IPS DF 6.9 (cell line): ENCODE data around the gene TLK1.

Experiments used
- DNase-seq: peaks from one replicate; pipeline ENCODE4 v3.0.0-alpha.2; 2013; ENCODE audit warnings: low read depth, low spot score
- H3K27ac ChIP-seq: one replicate; pipeline ENCODE4 v1.5.1; 2013; ENCODE audit warnings: low read length, control low read depth
- H3K27me3 ChIP-seq: 2 replicates; pipeline ENCODE4 v1.6.1; 2013; ENCODE audit warnings: mild to moderate bottlenecking, low read length; ENCODE audit not compliant: control insufficient read depth, insufficient read depth
- H3K36me3 ChIP-seq: 2 replicates; pipeline ENCODE4 v1.6.1; 2013; ENCODE audit warnings: low read length; ENCODE audit not compliant: control insufficient read depth, insufficient read depth
- H3K4me1 ChIP-seq: 2 replicates; pipeline ENCODE4 v1.6.1; 2013; ENCODE audit warnings: low read length; ENCODE audit not compliant: control insufficient read depth, insufficient read depth
- H3K4me3 ChIP-seq: 2 replicates; pipeline ENCODE4 v1.5.1; 2013; ENCODE audit warnings: mild to moderate bottlenecking, low read length
- H3K9me3 ChIP-seq: 2 replicates; pipeline ENCODE4 v1.6.1; 2013; ENCODE audit warnings: low read length, inconsistent platforms; ENCODE audit not compliant: control insufficient read depth, insufficient read depth
- WGBS: extraction: QIAGEN DNeasy Blood & Tissue Kit; methylation state at CpG from one replicate; pipeline ENCODE4 v1.1.7; 2013; ENCODE audit warnings: mixed read lengths, missing lambda C conversion rate; ENCODE audit not compliant: insufficient read length, insufficient coverage; 5-methylcytosine and 5-hydroxymethylcytosine counted together

TLK1 gene

GRCh38 chr2:170969030-170969429 is 191.7 kb downstream of the TLK1 start:
- no peaks in the 10 kb centered on the region; the same call in 1 of the 2 replicates for H3K4me1 ChIP-seq
- H3K27me3 ChIP-seq = no peaks in the 10 kb centered on the region
- H3K9me3 ChIP-seq = no peaks in the 10 kb centered on the region
- H3K27ac ChIP-seq = no peak overlapping the region
- WGBS = no CpG with 5 or more reads among the region's 2 CpGs
- DNase-seq = no peak
- H3K36me3 ChIP-seq = peaks cover 14% of the 10 kb centered on the region; the same call in 1 of the 2 replicates
- no peak overlapping the region for H3K4me3 ChIP-seq

GRCh38 chr2:170968205-170969003 is 192.3 kb downstream of the TLK1 start:
- WGBS = no CpG with 5 or more reads among the region's 12 CpGs
- H3K27ac ChIP-seq = no peak overlapping the region
- H3K36me3 ChIP-seq = peaks cover 16% of the 10 kb centered on the region; the same call in 1 of the 2 replicates

GRCh38 chr2:170967553-170967952 is 193.1 kb downstream of the TLK1 start:
- Histone ChIP-seq H3K36me3 (peaks cover 18% of the 10 kb centered on the region; the same call in 1 of the 2 replicates), H3K9me3 (no peaks in the 10 kb centered on the region), H3K27ac (no peak overlapping the region), H3K27me3 (no peaks in the 10 kb centered on the region), H3K4me3 (no peak overlapping the region), H3K4me1 (no peaks in the 10 kb centered on the region; the same call in 1 of the 2 replicates)
- no peak for DNase-seq
- WGBS = 100% methylated on average over 1 of the region's 5 CpGs

More at GRCh38 chr2:170968205-170969003, 192.3 kb downstream of the TLK1 start:
- H3K4me1 ChIP-seq = no peaks in the 10 kb centered on the region; the same call in 1 of the 2 replicates
- DNase-seq = no peak
- H3K9me3 ChIP-seq = no peaks in the 10 kb centered on the region
- no peaks in the 10 kb centered on the region for H3K27me3 ChIP-seq
- no peak overlapping the region for H3K4me3 ChIP-seq

- no peaks in the 10 kb centered on the region for H3K9me3 ChIP-seq
- no peak overlapping the region for H3K27ac ChIP-seq
- H3K27me3 ChIP-seq = no peaks in the 10 kb centered on the region
- DNase-seq = no peak
- peaks cover 18% of the 10 kb centered on the region; the same call in 1 of the 2 replicates for H3K36me3 ChIP-seq
- no peak overlapping the region for H3K4me3 ChIP-seq
- H3K4me1 ChIP-seq = no peaks in the 10 kb centered on the region; the same call in 1 of the 2 replicates
- no CpG with 5 or more reads among the region's 13 CpGs for WGBS
Measured at GRCh38 chr2:170966648-170967396, 193.9 kb downstream of the TLK1 start.

GRCh38 chr2:170965446-170966225 is 195.1 kb downstream of the TLK1 start:
- no peak overlapping the region for H3K27ac ChIP-seq
- DNase-seq = no peak
- H3K27me3 ChIP-seq = no peaks in the 10 kb centered on the region
- peaks cover 22% of the 10 kb centered on the region; the same call in 1 of the 2 replicates for H3K36me3 ChIP-seq
- no peaks in the 10 kb centered on the region for H3K9me3 ChIP-seq
- no peak overlapping the region for H3K4me3 ChIP-seq
- WGBS = no CpG with 5 or more reads among the region's 20 CpGs
- no peaks in the 10 kb centered on the region; the same call in 1 of the 2 replicates for H3K4me1 ChIP-seq

GRCh38 chr2:170963386-170963785 is 197.3 kb downstream of the TLK1 start:
- H3K36me3 ChIP-seq = peaks cover 22% of the 10 kb centered on the region; the same call in 1 of the 2 replicates
- no CpG with 5 or more reads among the region's 5 CpGs for WGBS
- no peaks in the 10 kb centered on the region for H3K27me3 ChIP-seq

GRCh38 chr2:170953941-170954340 is 206.8 kb downstream of the TLK1 start:
- H3K4me3 ChIP-seq = no peak overlapping the region
- no peaks in the 10 kb centered on the region for H3K4me1 ChIP-seq
- no CpG with 5 or more reads among the region's 4 CpGs for WGBS
- no peak for DNase-seq
- no peak overlapping the region for H3K27ac ChIP-seq
- H3K9me3 ChIP-seq = no peaks in the 10 kb centered on the region
- H3K36me3 ChIP-seq = peaks cover 27% of the 10 kb centered on the region
- no peaks in the 10 kb centered on the region for H3K27me3 ChIP-seq

More at GRCh38 chr2:170963386-170963785, 197.3 kb downstream of the TLK1 start:
- Histone ChIP-seq H3K4me1 (no peaks in the 10 kb centered on the region; the same call in 1 of the 2 replicates), H3K4me3 (no peak overlapping the region), H3K27ac (no peak overlapping the region), H3K9me3 (no peaks in the 10 kb centered on the region)
- no peak for DNase-seq

- H3K9me3 ChIP-seq = no peaks in the 10 kb centered on the region
- WGBS = 100% methylated on average over 1 of the region's 4 CpGs
- H3K27me3 ChIP-seq = no peaks in the 10 kb centered on the region
- H3K4me3 ChIP-seq = no peak overlapping the region
- no peaks in the 10 kb centered on the region for H3K4me1 ChIP-seq
- H3K27ac ChIP-seq = no peak overlapping the region
- no peak for DNase-seq
- H3K36me3 ChIP-seq = peaks cover 21% of the 10 kb centered on the region
Measured at GRCh38 chr2:170950221-170950761, 210.4 kb downstream of the TLK1 start.

GRCh38 chr2:170949415-170949814 is 211.3 kb downstream of the TLK1 start:
- H3K27ac ChIP-seq = no peak overlapping the region
- WGBS = no CpG with 5 or more reads among the region's 5 CpGs
- no peak overlapping the region for H3K4me3 ChIP-seq
- H3K9me3 ChIP-seq = no peaks in the 10 kb centered on the region
- DNase-seq = no peak
- no peaks in the 10 kb centered on the region for H3K27me3 ChIP-seq
- peaks cover 14% of the 10 kb centered on the region for H3K36me3 ChIP-seq
- H3K4me1 ChIP-seq = no peaks in the 10 kb centered on the region
